Measurements from ENCODE around the gene ANKRD36B.
"Not testable (repeated sequence)": the region's sequence is repeated elsewhere in the genome, so short reads cannot be mapped to it uniquely, and the experiment has no call there.

The ANKRD36B gene

DNA sequence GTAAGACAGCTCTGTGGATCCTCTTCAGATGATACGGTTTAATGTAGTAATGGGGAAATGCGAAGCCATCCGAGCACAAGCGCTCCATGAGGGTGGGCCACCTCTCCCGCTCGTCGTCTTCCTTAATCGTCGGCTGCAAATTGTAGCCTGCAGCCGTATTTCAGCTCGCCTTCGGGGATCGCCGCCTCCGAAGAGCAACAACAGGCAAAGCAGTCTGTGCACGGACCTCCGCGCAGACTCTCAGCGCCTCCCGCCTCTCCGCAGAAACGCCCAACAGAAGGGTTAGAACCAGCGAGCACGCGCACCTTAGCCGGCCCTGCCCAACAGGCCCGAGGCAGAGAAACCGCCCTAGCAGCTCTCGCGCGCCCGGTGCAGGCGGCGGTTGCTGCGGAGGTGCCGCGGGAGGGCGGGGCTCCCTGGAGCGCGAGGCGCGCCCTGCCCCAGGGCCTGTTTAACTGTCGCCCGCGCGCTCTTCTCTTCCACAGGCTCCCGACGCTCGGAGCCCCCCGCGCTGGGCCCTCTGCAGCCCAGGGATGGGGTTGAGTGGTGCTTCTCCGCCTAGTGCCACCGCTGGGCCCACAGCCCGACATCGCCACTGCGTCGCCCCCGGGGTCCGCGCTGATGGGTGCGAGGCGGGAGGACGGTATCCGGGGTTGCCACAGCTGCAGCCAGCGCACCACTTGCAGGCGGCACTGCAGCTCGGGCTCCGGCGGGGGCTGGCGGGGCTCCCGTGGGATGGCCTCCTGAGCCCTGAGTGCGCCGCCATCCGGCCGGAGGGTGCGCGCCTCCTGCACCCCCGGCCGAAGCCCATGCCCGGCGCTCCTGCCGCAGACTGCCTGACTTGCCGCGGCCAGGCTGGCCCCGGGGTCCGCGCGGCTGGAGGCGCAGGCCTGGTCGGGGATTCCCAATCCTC lies at the start of gene ANKRD36B:
ANKRD36B (minus strand) TSS at position 280 of the 913 bp plus-strand sequence; CDS start at position 88, 192 bp downstream.
- not testable (repeated sequence) for H3K9me3 ChIP-seq (ENCODE audit: control insufficient read depth in 5 of 5, low read length in 5 of 5); H3K36me3 ChIP-seq (ENCODE audit: control insufficient read depth in 5 of 5, insufficient read depth in 5 of 5, low read length in 5 of 5); H3K4me1 ChIP-seq (ENCODE audit: control insufficient read depth in 5 of 5, insufficient read depth in 5 of 5, low read length in 5 of 5); H3K27me3 ChIP-seq (ENCODE audit: control insufficient read depth in 5 of 5, insufficient read depth in 4 of 5, low read length in 5 of 5)
- H3K27ac ChIP-seq (ENCODE audit: low read depth, low read length) = peak within 1 kb of the TSS; percentile 89
- H3K4me3 ChIP-seq (ENCODE audit: low read depth in 1 of 5, low read length in 5 of 5) = peak within 1 kb of the TSS; percentile 66 to 88 (median 77)
- H3K9ac ChIP-seq (ENCODE audit: low read length in 5 of 5) = peak within 1 kb of the TSS in 4 of 5 donors; percentile 72 to 92 (median 76)

DNA sequence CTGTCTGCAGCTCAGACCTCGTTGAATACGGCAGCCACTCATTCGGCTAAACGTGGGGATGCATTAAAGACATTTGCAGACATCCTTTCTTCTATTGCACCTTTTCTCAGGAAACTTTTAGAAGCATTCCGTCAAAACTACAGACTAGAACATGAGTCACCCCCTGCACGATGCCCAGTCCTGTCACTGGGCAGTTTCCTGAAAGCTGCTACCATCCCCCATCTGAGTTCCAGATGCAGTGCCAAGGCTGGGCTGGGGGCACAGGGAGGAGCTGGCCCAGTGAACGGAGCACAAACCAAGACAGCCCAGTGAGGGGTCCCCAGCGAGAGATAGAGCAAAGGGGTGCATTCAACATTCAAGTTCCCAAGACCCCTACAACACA lies 36.4 kb upstream of the ANKRD36B start:
- H3K9ac ChIP-seq (ENCODE audit: low read length in 5 of 5); H3K27me3 ChIP-seq (ENCODE audit: control insufficient read depth in 5 of 5, insufficient read depth in 4 of 5, low read length in 5 of 5); H3K4me3 ChIP-seq (ENCODE audit: low read depth in 1 of 5, low read length in 5 of 5); H3K27ac ChIP-seq (ENCODE audit: low read depth, low read length); H3K4me1 ChIP-seq (ENCODE audit: control insufficient read depth in 5 of 5, insufficient read depth in 5 of 5, low read length in 5 of 5); H3K36me3 ChIP-seq (ENCODE audit: control insufficient read depth in 5 of 5, insufficient read depth in 5 of 5, low read length in 5 of 5); H3K9me3 ChIP-seq (ENCODE audit: control insufficient read depth in 5 of 5, low read length in 5 of 5): not testable (repeated sequence)

DNA sequence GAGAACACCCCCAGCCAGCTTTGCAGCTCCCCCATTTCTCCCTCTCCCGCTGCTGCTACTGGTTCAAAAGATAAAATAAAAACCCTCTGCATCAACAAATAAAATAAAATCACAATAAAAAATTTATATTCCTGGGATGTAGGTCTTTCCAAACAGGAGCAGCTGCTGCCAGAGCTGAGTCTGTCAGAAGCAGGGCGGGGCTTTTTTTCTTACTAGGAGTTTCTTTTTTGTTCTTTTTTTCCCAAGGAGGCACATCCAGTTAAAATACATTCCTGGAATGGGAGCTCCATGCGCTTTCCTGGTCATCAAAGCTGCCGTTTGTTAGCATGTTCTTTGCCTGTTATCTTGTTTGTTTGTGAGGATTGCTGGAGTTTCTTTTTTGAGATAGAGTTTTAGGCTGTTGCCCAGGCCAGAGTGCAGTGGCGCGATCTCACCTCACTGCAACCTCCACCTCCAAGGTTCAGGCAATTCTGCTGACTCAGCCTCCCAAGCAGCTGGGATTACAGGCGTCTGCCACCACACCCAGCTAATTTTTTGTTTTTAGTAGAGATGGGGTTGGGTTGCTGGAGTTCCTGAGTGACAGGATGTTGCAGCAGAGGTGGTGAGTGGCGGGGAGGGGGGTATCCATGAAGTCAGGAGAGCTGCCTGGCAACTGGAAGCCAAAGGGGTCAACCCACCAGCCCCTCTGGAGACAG lies 35.8 kb upstream of the ANKRD36B start:
- H3K27ac ChIP-seq (ENCODE audit: low read depth, low read length); H3K36me3 ChIP-seq (ENCODE audit: control insufficient read depth in 5 of 5, insufficient read depth in 5 of 5, low read length in 5 of 5); H3K4me3 ChIP-seq (ENCODE audit: low read depth in 1 of 5, low read length in 5 of 5); H3K9me3 ChIP-seq (ENCODE audit: control insufficient read depth in 5 of 5, low read length in 5 of 5); H3K27me3 ChIP-seq (ENCODE audit: control insufficient read depth in 5 of 5, insufficient read depth in 4 of 5, low read length in 5 of 5); H3K9ac ChIP-seq (ENCODE audit: low read length in 5 of 5); H3K4me1 ChIP-seq (ENCODE audit: control insufficient read depth in 5 of 5, insufficient read depth in 5 of 5, low read length in 5 of 5): not testable (repeated sequence)

DNA sequence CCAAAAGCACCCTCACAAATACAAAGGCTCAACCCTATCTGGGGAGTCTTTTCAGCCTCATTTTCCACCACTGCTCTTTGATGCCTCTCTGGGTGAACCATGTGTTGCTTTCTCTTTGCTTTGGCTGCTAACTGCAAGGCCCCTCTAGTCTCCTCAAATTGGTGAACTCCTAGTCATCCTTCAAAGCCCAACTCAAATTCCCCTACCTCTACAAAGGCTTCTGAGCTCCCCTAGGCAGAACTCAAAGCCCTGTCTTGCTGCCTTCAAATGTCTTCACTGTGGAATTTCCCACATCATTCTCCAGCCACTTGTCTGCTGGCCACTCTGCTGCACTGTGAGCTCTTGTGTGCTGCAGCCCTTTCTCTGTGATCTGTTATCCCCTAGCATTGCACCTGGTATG lies 33.3 kb upstream of the ANKRD36B start:
- H3K9ac ChIP-seq (ENCODE audit: low read length in 5 of 5); H3K4me1 ChIP-seq (ENCODE audit: control insufficient read depth in 5 of 5, insufficient read depth in 5 of 5, low read length in 5 of 5); H3K36me3 ChIP-seq (ENCODE audit: control insufficient read depth in 5 of 5, insufficient read depth in 5 of 5, low read length in 5 of 5); H3K27ac ChIP-seq (ENCODE audit: low read depth, low read length); H3K9me3 ChIP-seq (ENCODE audit: control insufficient read depth in 5 of 5, low read length in 5 of 5); H3K4me3 ChIP-seq (ENCODE audit: low read depth in 1 of 5, low read length in 5 of 5); H3K27me3 ChIP-seq (ENCODE audit: control insufficient read depth in 5 of 5, insufficient read depth in 4 of 5, low read length in 5 of 5): not testable (repeated sequence)

DNA sequence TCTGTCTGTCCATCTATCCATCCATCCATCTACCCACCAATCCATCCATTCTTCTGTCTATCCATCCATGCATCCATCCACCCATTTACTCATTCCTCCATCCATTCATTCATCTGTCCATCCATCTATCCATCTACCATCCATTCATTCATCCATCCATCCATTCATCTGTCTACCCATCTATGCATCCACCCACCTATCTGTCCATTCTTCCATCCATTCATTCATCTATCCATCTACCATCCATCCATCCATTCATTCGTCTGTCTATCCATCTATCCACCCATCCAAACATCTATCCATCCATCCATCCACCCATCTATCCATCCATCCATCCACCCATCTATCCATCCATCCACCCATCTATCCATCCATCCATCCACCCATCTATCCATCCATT lies 30.8 kb upstream of the ANKRD36B start:
- not testable (repeated sequence) for H3K9me3 ChIP-seq (ENCODE audit: control insufficient read depth in 5 of 5, low read length in 5 of 5); H3K36me3 ChIP-seq (ENCODE audit: control insufficient read depth in 5 of 5, insufficient read depth in 5 of 5, low read length in 5 of 5); H3K4me1 ChIP-seq (ENCODE audit: control insufficient read depth in 5 of 5, insufficient read depth in 5 of 5, low read length in 5 of 5); H3K4me3 ChIP-seq (ENCODE audit: low read depth in 1 of 5, low read length in 5 of 5); H3K27me3 ChIP-seq (ENCODE audit: control insufficient read depth in 5 of 5, insufficient read depth in 4 of 5, low read length in 5 of 5); H3K9ac ChIP-seq (ENCODE audit: low read length in 5 of 5); H3K27ac ChIP-seq (ENCODE audit: low read depth, low read length)

DNA sequence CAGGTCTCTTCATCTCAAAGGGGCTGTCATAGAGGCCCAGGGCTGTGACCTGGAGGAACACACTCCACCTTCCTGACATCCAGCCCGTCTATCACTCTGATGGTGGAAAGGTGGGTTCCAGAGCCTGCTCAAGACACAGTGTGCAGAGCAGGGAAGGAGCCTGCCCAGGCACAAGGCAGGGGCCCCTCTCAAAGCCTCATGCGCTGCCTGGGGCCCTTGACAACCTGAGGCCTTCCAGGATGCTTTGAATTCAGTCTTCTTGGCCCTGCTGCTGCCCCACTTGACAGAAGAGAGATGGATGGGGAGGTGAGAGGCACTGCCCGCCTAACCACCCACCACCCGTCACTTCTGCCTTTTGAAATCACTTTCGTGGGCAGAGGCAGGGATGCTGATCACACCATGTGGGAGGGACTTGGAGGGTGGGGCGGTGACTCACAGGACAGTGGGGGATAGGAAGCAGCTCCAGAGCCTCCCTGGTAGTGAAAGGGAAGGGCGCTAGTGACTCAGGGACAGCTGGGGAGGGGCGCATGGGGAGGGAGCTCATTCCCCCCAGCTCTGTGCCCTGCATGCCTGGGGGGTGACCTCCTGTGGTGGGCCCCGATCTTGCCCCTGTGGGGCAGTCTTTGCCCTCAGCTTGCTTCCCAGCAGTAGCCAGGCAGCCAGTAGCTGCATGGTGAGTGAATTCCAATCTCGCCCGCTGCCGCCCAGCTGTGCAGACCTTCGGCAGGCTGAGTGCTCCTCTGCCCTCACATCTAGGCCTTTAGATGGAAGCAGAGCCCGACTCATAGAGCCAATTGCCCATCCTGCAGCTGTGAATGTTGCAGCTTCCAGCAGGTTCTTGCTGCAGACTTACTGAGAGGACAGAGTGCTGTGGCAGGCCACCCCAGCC lies 29.5 kb upstream of the ANKRD36B start:
- not testable (repeated sequence) for H3K4me1 ChIP-seq (ENCODE audit: control insufficient read depth in 5 of 5, insufficient read depth in 5 of 5, low read length in 5 of 5); H3K27me3 ChIP-seq (ENCODE audit: control insufficient read depth in 5 of 5, insufficient read depth in 4 of 5, low read length in 5 of 5); H3K9me3 ChIP-seq (ENCODE audit: control insufficient read depth in 5 of 5, low read length in 5 of 5); H3K4me3 ChIP-seq (ENCODE audit: low read depth in 1 of 5, low read length in 5 of 5); H3K36me3 ChIP-seq (ENCODE audit: control insufficient read depth in 5 of 5, insufficient read depth in 5 of 5, low read length in 5 of 5); H3K27ac ChIP-seq (ENCODE audit: low read depth, low read length); H3K9ac ChIP-seq (ENCODE audit: low read length in 5 of 5)

DNA sequence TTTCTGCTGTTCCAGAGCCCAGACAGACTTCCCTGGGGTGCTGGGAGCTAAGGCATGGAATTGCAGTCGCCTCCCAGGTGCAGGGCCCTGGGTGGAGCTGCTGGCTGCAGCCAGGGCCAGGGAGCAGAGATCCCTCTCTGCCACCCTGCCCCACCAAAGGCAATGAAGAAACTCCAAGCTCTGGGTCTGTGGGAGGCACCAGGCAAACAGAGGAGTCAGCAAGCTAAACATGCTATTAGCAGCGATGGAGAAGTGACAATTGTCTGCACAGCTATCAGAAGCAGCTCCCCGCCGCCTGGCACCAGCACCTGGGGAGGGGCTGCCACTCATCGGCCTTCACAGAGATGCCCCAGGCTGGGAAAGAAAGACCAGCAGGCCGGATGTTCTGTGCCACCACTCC lies 28.2 kb upstream of the ANKRD36B start:
- Histone ChIP-seq H3K27ac (ENCODE audit: low read depth, low read length) (no peak overlapping the region), H3K36me3 (ENCODE audit: control insufficient read depth in 5 of 5, insufficient read depth in 5 of 5, low read length in 5 of 5) (no peaks in the 10 kb centered on the region), H3K4me1 (ENCODE audit: control insufficient read depth in 5 of 5, insufficient read depth in 5 of 5, low read length in 5 of 5) (no peaks in the 10 kb centered on the region), H3K4me3 (ENCODE audit: low read depth in 1 of 5, low read length in 5 of 5) (no peak overlapping the region), H3K9me3 (ENCODE audit: control insufficient read depth in 5 of 5, low read length in 5 of 5) (no peaks in the 10 kb centered on the region), H3K9ac (ENCODE audit: low read length in 5 of 5) (no peak overlapping the region), H3K27me3 (ENCODE audit: control insufficient read depth in 5 of 5, insufficient read depth in 4 of 5, low read length in 5 of 5) (no peaks in the 10 kb centered on the region)

DNA sequence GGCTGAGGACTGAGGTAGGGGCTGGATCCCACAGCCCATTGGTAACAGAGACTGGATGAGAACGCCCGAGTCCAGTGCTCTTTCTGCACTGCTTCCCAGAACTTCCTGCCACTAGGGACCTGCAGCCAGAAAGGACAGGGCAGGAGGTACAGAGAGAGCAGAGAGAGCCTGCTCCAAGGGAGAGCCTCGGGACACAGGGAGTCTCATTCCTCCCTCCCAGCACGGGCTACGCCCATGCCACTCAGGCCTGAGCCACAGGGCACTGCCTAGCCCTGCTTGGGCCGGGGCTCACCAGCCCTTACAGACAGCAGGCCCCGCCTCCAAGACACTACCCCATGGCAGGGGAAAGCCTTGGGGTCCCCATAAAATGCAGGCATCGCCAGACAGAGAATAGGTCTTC lies 26.1 kb upstream of the ANKRD36B start:
- not testable (repeated sequence) for H3K9me3 ChIP-seq (ENCODE audit: control insufficient read depth in 5 of 5, low read length in 5 of 5); H3K4me3 ChIP-seq (ENCODE audit: low read depth in 1 of 5, low read length in 5 of 5); H3K9ac ChIP-seq (ENCODE audit: low read length in 5 of 5); H3K36me3 ChIP-seq (ENCODE audit: control insufficient read depth in 5 of 5, insufficient read depth in 5 of 5, low read length in 5 of 5); H3K4me1 ChIP-seq (ENCODE audit: control insufficient read depth in 5 of 5, insufficient read depth in 5 of 5, low read length in 5 of 5); H3K27me3 ChIP-seq (ENCODE audit: control insufficient read depth in 5 of 5, insufficient read depth in 4 of 5, low read length in 5 of 5); H3K27ac ChIP-seq (ENCODE audit: low read depth, low read length)

DNA sequence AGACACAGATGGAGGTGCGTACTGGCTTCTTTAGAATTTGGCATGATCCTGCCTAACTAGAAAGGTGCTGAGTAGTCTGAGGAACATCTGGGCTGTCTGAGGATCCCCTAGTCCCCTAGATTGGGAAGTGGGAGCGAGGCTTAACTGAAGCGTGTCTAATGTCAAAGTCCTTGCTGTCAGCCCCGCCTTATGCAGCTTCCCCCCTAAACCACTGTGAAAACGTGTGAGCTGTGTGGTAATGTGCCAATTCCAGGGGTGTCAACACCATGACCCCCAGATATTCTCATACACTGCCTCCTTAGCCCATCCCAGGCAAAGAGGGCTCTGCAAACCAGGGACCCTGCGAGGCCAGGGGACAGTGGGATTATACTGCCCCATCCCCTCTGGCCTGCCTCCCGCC lies 22.2 kb upstream of the ANKRD36B start:
- not testable (repeated sequence) for H3K9ac ChIP-seq (ENCODE audit: low read length in 5 of 5); H3K36me3 ChIP-seq (ENCODE audit: control insufficient read depth in 5 of 5, insufficient read depth in 5 of 5, low read length in 5 of 5); H3K27ac ChIP-seq (ENCODE audit: low read depth, low read length); H3K27me3 ChIP-seq (ENCODE audit: control insufficient read depth in 5 of 5, insufficient read depth in 4 of 5, low read length in 5 of 5); H3K4me3 ChIP-seq (ENCODE audit: low read depth in 1 of 5, low read length in 5 of 5); H3K9me3 ChIP-seq (ENCODE audit: control insufficient read depth in 5 of 5, low read length in 5 of 5); H3K4me1 ChIP-seq (ENCODE audit: control insufficient read depth in 5 of 5, insufficient read depth in 5 of 5, low read length in 5 of 5)

DNA sequence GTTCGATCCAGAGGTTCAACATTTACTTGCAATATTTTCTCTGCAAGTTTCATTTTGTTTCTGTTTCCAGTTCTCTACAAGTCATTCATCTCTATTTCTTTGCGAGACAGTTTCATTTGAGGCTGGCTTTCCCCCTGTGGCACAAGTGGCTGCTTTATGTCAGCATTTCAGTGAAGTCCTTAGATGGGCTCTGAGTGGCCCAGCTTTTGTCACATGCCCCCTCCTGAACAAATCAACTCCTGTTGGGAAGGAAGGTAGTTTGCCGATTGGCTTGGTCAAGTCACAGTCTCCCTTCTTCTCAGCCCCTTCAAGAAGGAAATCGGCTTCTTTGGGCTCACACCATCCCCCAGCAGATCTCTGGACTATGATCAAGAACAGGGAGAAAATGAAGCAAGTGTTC lies 19.1 kb upstream of the ANKRD36B start:
- H3K4me1 ChIP-seq (ENCODE audit: control insufficient read depth in 5 of 5, insufficient read depth in 5 of 5, low read length in 5 of 5); H3K27me3 ChIP-seq (ENCODE audit: control insufficient read depth in 5 of 5, insufficient read depth in 4 of 5, low read length in 5 of 5); H3K9ac ChIP-seq (ENCODE audit: low read length in 5 of 5); H3K36me3 ChIP-seq (ENCODE audit: control insufficient read depth in 5 of 5, insufficient read depth in 5 of 5, low read length in 5 of 5); H3K27ac ChIP-seq (ENCODE audit: low read depth, low read length); H3K9me3 ChIP-seq (ENCODE audit: control insufficient read depth in 5 of 5, low read length in 5 of 5); H3K4me3 ChIP-seq (ENCODE audit: low read depth in 1 of 5, low read length in 5 of 5): not testable (repeated sequence)

Data from subcutaneous abdominal adipose tissue (tissue), 5 donors.